HCT116 (cell line): ENCODE measurements around the gene LYVE1. TPM values are rescaled to one million over a fixed set of nuclear protein-coding genes. Genes with fewer than 3 reads are reported as not detected.

Source experiments
- ATAC-seq: fragments of 200-7000 bp; cut with Tn5 transposase; 2 replicates; pipeline ENCODE4 v1.9.1; 2020; ENCODE audit warnings: mild to moderate bottlenecking, moderate library complexity
- BruUV-seq: library from RNA; stranded (reverse); fragments of 400-500 nt; replicated peaks from 2 replicates; lab custom pipeline; 2021; lab: Mats Ljungman, UMichigan
- CTCF ChIA-PET: fragments of 300-600 bp; sonication (Branson Sonifier 250); formaldehyde crosslinking; loops from one replicate; lab custom pipeline; 2021; ENCODE audit warnings: antibody characterized with exemption; lab: Charles Lee
- POLR2A ChIA-PET: fragments of 300-600, 350-600 bp; sonication (Branson Sonifier 250); formaldehyde crosslinking; loops from one replicate; lab custom pipeline; 2021; ENCODE audit warnings: antibody characterized with exemption; lab: Charles Lee
- RAD21 ChIA-PET, 2 experiments: fragments of 300-600 bp; sonication (Branson Sonifier 250); formaldehyde crosslinking; loops; one replicate each; lab custom pipeline; 2023; ENCODE audit warnings: low total read pairs in 2 of 2; ENCODE audit not compliant: uncharacterized antibody in 2 of 2, unreplicated experiment in 2 of 2, low non-redundant PET in 1 of 2; lab: Charles Lee
- DNase-seq: peaks from one replicate; pipeline ENCODE4 v3.0.0-alpha.2; 2010; ENCODE audit warnings: low read depth, low spot score
- H2AFZ ChIP-seq: fragments of 200-600 bp; shearing (Covaris generic), sonication (generic); 2 replicates; pipeline ENCODE4 v1.6.1; 2017; ENCODE audit warnings: low read depth, mixed run types, mixed read lengths, antibody characterized with exemption, low read length; ENCODE audit not compliant: poor library complexity, severe bottlenecking
- H3K27ac ChIP-seq: 2 replicates; pipeline ENCODE4 v1.5.1; 2012; ENCODE audit warnings: low read depth, low read length
- H3K27me3 ChIP-seq: fragments of 200-600 bp; sonication (generic); 2 replicates; pipeline ENCODE4 v1.6.1; 2016; ENCODE audit warnings: mixed run types, low read length, mixed read lengths; ENCODE audit not compliant: insufficient read depth
- H3K36me3 ChIP-seq, 2 experiments: fragments of 200-500 bp in 1 of 2; fragments of 200-600 bp in 1 of 2; sonication (Bioruptor generic) in 1 of 2; sonication (generic) in 1 of 2; 2 replicates each; pipeline versions ENCODE4 v1.5.1 to v1.6.1; 2014 to 2016; ENCODE audit warnings: low read length in 2 of 2, inconsistent platforms in 1 of 2, mixed read lengths in 1 of 2, mixed run types in 1 of 2; ENCODE audit not compliant: insufficient read depth in 2 of 2, control insufficient read depth in 1 of 2
- H3K4me1 ChIP-seq, 2 experiments: fragments of 200-600 bp in 1 of 2; sonication (generic) in 1 of 2; 2 replicates each; pipeline versions ENCODE4 v1.5.1 to v1.6.1; 2012 to 2017; ENCODE audit warnings: low read length in 2 of 2, inconsistent platforms in 1 of 2, mild to moderate bottlenecking in 1 of 2, mixed read lengths in 1 of 2, mixed run types in 1 of 2, moderate library complexity in 1 of 2; ENCODE audit not compliant: insufficient read depth in 2 of 2, control insufficient read depth in 1 of 2
- H3K4me2 ChIP-seq: fragments of 200-600 bp; sonication (generic); 2 replicates; pipeline ENCODE4 v1.6.1; 2017; ENCODE audit warnings: mixed run types, low read length, mixed read lengths
- H3K4me3 ChIP-seq, 2 experiments: fragments of 200-600 bp in 1 of 2; sonication (generic) in 1 of 2; replicated peaks in 1 of 2; 2 replicates each; pipeline ENCODE4 v1.5.1; 2011 to 2016; ENCODE audit warnings: low read length in 2 of 2, control low read depth in 1 of 2, low read depth in 1 of 2, mild to moderate bottlenecking in 1 of 2, mixed read lengths in 1 of 2, mixed run types in 1 of 2
- H3K79me2 ChIP-seq: fragments of 200-600 bp; sonication (generic); 2 replicates; pipeline ENCODE4 v1.6.1; 2017; ENCODE audit warnings: mild to moderate bottlenecking, mixed run types, low read length, moderate library complexity, mixed read lengths; ENCODE audit not compliant: insufficient read depth
- H3K9ac ChIP-seq: fragments of 200-600 bp; sonication (generic); 2 replicates; pipeline ENCODE4 v1.6.1; 2016; ENCODE audit warnings: low read length, mixed read lengths
- H3K9me2 ChIP-seq: fragments of 200-600 bp; sonication (generic), shearing (Covaris generic); 2 replicates; pipeline ENCODE4 v1.6.1; 2017; ENCODE audit warnings: mixed run types, mild to moderate bottlenecking, moderate library complexity; ENCODE audit not compliant: insufficient read depth
- H3K9me3 ChIP-seq, 2 experiments: fragments of 200-500 bp in 1 of 2; fragments of 200-600 bp in 1 of 2; sonication (Bioruptor generic) in 1 of 2; sonication (generic) in 1 of 2; 2 replicates each; pipeline ENCODE4 v1.6.1; 2014 to 2017; ENCODE audit warnings: low read length in 2 of 2, mixed read lengths in 2 of 2, inconsistent platforms in 1 of 2, low read depth in 1 of 2, mild to moderate bottlenecking in 1 of 2, mixed run types in 1 of 2, moderate library complexity in 1 of 2; ENCODE audit not compliant: control insufficient read depth in 1 of 2, insufficient read depth in 1 of 2
- H4K20me1 ChIP-seq: fragments of 200-600 bp; sonication (generic), shearing (Covaris generic); 2 replicates; pipeline ENCODE4 v1.6.1; 2017; ENCODE audit warnings: mixed run types, mild to moderate bottlenecking, moderate library complexity; ENCODE audit not compliant: insufficient read depth
- ATF3 ChIP-seq: IDR thresholded peaks from 2 replicates; pipeline ENCODE4 v1.6.1; 2012
- CTCF ChIP-seq, 3 experiments: fragments of 200-600 bp in 1 of 3; sonication (generic) in 1 of 3; IDR thresholded peaks in 2 of 3; conservative IDR thresholded peaks in 1 of 3; 2 replicates each; pipeline ENCODE4 v1.5.1; 2012 to 2017; ENCODE audit warnings: low read depth in 2 of 3, low read length in 2 of 3, antibody characterized with exemption in 1 of 3, borderline replicate concordance in 1 of 3, control low read depth in 1 of 3, mild to moderate bottlenecking in 1 of 3, mixed read lengths in 1 of 3, mixed run types in 1 of 3, moderate library complexity in 1 of 3; ENCODE audit not compliant: insufficient read depth in 1 of 3
- EGR1 ChIP-seq: IDR thresholded peaks from 2 replicates; pipeline ENCODE4 v1.6.1; 2012; ENCODE audit warnings: low read depth
- ELF1 ChIP-seq: IDR thresholded peaks from 2 replicates; pipeline ENCODE4 v1.6.1; 2012; ENCODE audit warnings: low read depth, borderline replicate concordance
- EZH2 ChIP-seq: fragments of 200-600 bp; sonication (generic); IDR thresholded peaks from 2 replicates; pipeline ENCODE4 v1.6.1; 2017; ENCODE audit warnings: antibody characterized with exemption, mixed run types
- JUND ChIP-seq: IDR thresholded peaks from 2 replicates; pipeline ENCODE4 v1.6.1; 2012
- MAX ChIP-seq: IDR thresholded peaks from 2 replicates; pipeline ENCODE4 v1.6.1; 2012
- POLR2A ChIP-seq: IDR thresholded peaks from 2 replicates; pipeline ENCODE4 v1.7.0; 2011; ENCODE audit warnings: borderline replicate concordance; ENCODE audit not compliant: insufficient read depth, insufficient read length; ENCODE audit errors: extremely low read depth
- POLR2AphosphoS5 ChIP-seq: IDR thresholded peaks from 2 replicates; pipeline ENCODE4 v1.6.1; 2011; ENCODE audit warnings: mild to moderate bottlenecking, low read depth, low read length, moderate library complexity
- RAD21 ChIP-seq: IDR thresholded peaks from 2 replicates; pipeline ENCODE4 v1.6.1; 2012; ENCODE audit warnings: low read depth, mild to moderate bottlenecking
- REST ChIP-seq: IDR thresholded peaks from 2 replicates; pipeline ENCODE4 v1.6.1; 2012; ENCODE audit warnings: low read depth
- YY1 ChIP-seq: IDR thresholded peaks from 2 replicates; pipeline ENCODE4 v1.6.1; 2011; ENCODE audit warnings: low read length, low read depth, moderate library complexity, mild to moderate bottlenecking; ENCODE audit not compliant: insufficient replicate concordance; ENCODE audit errors: extremely low read depth
- ZFX ChIP-seq: fragments of 450-650 bp; IDR thresholded peaks from 2 replicates; pipeline ENCODE4 v1.6.1; 2017
- ZNF274 ChIP-seq: fragments of 200-500 bp; sonication (Bioruptor generic); IDR thresholded peaks from 2 replicates; pipeline ENCODE4 v1.6.1; 2014; ENCODE audit warnings: mild to moderate bottlenecking, low read depth, low read length, inconsistent platforms
- intact Hi-C: fragments of 100-400 bp; cut with micrococcal nuclease; formaldehyde crosslinking; loops from 2 replicates; pipeline ENCODE4 v1.10.0; 2022
- total RNA-seq: library from RNA; stranded (reverse); gene quantifications from one replicate; pipeline ENCODE4 v1.2.1, GENCODE V29; 2021; ENCODE audit not compliant: unreplicated experiment

LYVE1 gene
- total RNA-seq, 1 experiment from 2014 or later: 0.34 TPM

GRCh38 chr11:10564030-10564429, 4.4 kb downstream of the LYVE1 start:
- Histone ChIP-seq H3K27ac (no peak overlapping the region), H3K9me2 (no peaks in the 10 kb centered on the region), H3K9me3 (no peaks in the 10 kb centered on the region), H3K36me3 (no peaks in the 10 kb centered on the region), H4K20me1 (no peaks in the 10 kb centered on the region), H3K4me1 (peaks cover 13 to 56% of the 10 kb centered on the region in 2 experiments), H3K4me3 (no peak overlapping the region), H3K79me2 (no peaks in the 10 kb centered on the region), H3K9ac (no peak overlapping the region), H3K27me3 (no peaks in the 10 kb centered on the region)
- ChIA-PET RAD21 (no interaction called here), POLR2A (no interaction called here), CTCF (interaction anchor here (0.8 kb wide), 1 partner anchor 23 kb away, joined by 3 read pairs; the partner anchor contains the start of gene RNF141)
- no peak for ATAC-seq
- no peak for DNase-seq
- intact Hi-C loops: no loop called here
- no TSS peak for BruUV-seq
- TF ChIP-seq ELF1 (no peak), MAX (no peak), REST (no peak), JUND (no peak), POLR2AphosphoS5 (no peak), YY1 (no peak), ZNF274 (no peak), ATF3 (no peak), EGR1 (no peak), ZFX (no peak), POLR2A (no peak), CTCF (IDR thresholded peaks at IDR 0.05 in 2 of 3, conservative IDR thresholded peaks at IDR 0.05 in 1 of 3; ENCODE audit: borderline replicate concordance in 1 of 3, insufficient read depth in 1 of 3, low read depth in 2 of 3, low read length in 2 of 3) (no peak), RAD21 (no peak), EZH2 (no peak)
- TF ChIP-seq, all 23 proteins: peak for 0
- Histone ChIP-seq H2AFZ (no peak overlapping the region), H3K4me2 (no peak overlapping the region)
